Sigmoid colon (tissue), 7 donors: ENCODE measurements around the gene HAX1. TPM values are rescaled to one million over a fixed set of nuclear protein-coding genes. Genes with fewer than 3 reads are reported as not detected.
"Not testable (repeated sequence)": the region's sequence is repeated elsewhere in the genome, so short reads cannot be mapped to it uniquely, and the experiment has no call there.

Experiments
- DNase-seq: peaks from one replicate; pipeline ENCODE4 v3.0.0-alpha.2; 2019
- H3K27ac ChIP-seq, 4 donors: fragments of 200-600 bp; sonication (generic); one replicate each; pipeline ENCODE4 v1.5.1; 2016 to 2019; ENCODE audit warnings: mild to moderate bottlenecking in 1 of 4
- H3K27me3 ChIP-seq, 3 donors: fragments of 200-600 bp; sonication (generic); one replicate each; pipeline ENCODE4 v1.5.1; 2019; ENCODE audit warnings: mild to moderate bottlenecking in 1 of 3
- H3K36me3 ChIP-seq, 4 donors: fragments of 200-600 bp; sonication (generic); one replicate each; pipeline ENCODE4 v1.5.1; 2016 to 2019
- H3K4me1 ChIP-seq, 4 donors: fragments of 200-600 bp; sonication (generic); one replicate each; pipeline ENCODE4 v1.5.1; 2017 to 2019
- H3K4me3 ChIP-seq, 4 donors: fragments of 200-600 bp; sonication (generic); one replicate each; pipeline ENCODE4 v1.5.1; 2017 to 2019; ENCODE audit warnings: mild to moderate bottlenecking in 2 of 4, moderate library complexity in 1 of 4
- H3K9me3 ChIP-seq, 4 donors: fragments of 200-600 bp in 3 of 4; sonication (generic) in 3 of 4; one replicate each; pipeline versions ENCODE4 v1.5.1 to v1.6.1; 2013 to 2019
- CTCF ChIP-seq, 4 experiments: fragments of 450-650 bp in 3 of 4; fragments of 200-600 bp in 1 of 4; IDR thresholded peaks; one replicate each; pipeline ENCODE4 v1.5.1; 2016 to 2019; ENCODE audit warnings: antibody characterized with exemption in 4 of 4, mild to moderate bottlenecking in 3 of 4, moderate library complexity in 2 of 4
- EP300 ChIP-seq, 4 donors: sonication (generic); formaldehyde crosslinking; IDR thresholded peaks; one replicate each; pipeline ENCODE4 v1.6.1; 2017; ENCODE audit warnings: antibody characterized with exemption in 4 of 4
- POLR2A ChIP-seq, 2 donors: fragments of 450-650 bp; IDR thresholded peaks; one replicate each; pipeline ENCODE4 v1.6.1; 2016; ENCODE audit warnings: antibody characterized with exemption in 2 of 2, mild to moderate bottlenecking in 2 of 2, moderate library complexity in 2 of 2
- POLR2AphosphoS5 ChIP-seq, 4 donors: sonication (generic); formaldehyde crosslinking; IDR thresholded peaks; one replicate each; pipeline ENCODE4 v1.6.1; 2017; ENCODE audit warnings: antibody characterized with exemption in 4 of 4
- WGBS, 2 donors: extraction: QIAGEN DNeasy Blood & Tissue Kit; methylation state at CpG; one replicate each; pipeline ENCODE4 v1.1.7; 2013; 5-methylcytosine and 5-hydroxymethylcytosine counted together
- intact Hi-C: fragments of 100-400 bp; cut with DNase I; formaldehyde crosslinking; loops from one replicate; pipeline ENCODE4 v1.15.1; 2023
- polyA plus RNA-seq, 3 donors: library from polyadenylated mRNA; stranded (reverse); fragments of 200-250 nt; gene quantifications; one replicate each; pipeline ENCODE4 v1.2.3, GENCODE V29; 2013
- total RNA-seq, 4 donors: library from RNA; depleted of rRNA; stranded (reverse); fragments of >200 nt; gene quantifications; one replicate each; pipeline ENCODE4 v1.1.0, GENCODE V29; 2016
- donor health status: healthy with polysubstance abuse.
- donor health status: Bipolar disorder and iron deficiency.
- donor health status: healthy.

The HAX1 gene
- total and polyA plus RNA-seq, 7 donors, result 76.3 to 171 (median 105) TPM

GRCh38 chr1:154272999-154273563 is 652 bp downstream of the HAX1 start:
- WGBS, 2 donors, result 42 to 50% methylated on average over 13 of the region's 13 CpGs
- peak overlapping the region; percentile 80 to 90 (median 85) for H3K27ac ChIP-seq
- no peaks in the 10 kb centered on the region for H3K9me3 ChIP-seq
- H3K4me1 ChIP-seq, result peaks cover 0 to 18% (median 14%) of the 10 kb centered on the region in 4 donors
- peaks cover 24 to 60% (median 30%) of the 10 kb centered on the region in 4 donors for H3K36me3 ChIP-seq
- TF ChIP-seq POLR2AphosphoS5 (IDR thresholded peaks at IDR 0.05) (no peak), POLR2A (IDR thresholded peaks at IDR 0.05) (no peak), EP300 (IDR thresholded peaks at IDR 0.05) (no peak), CTCF (IDR thresholded peaks at IDR 0.05) (no peak)
- peak overlapping the region; percentile 48 to 78 (median 66) for H3K4me3 ChIP-seq
- no peak for DNase-seq
- no peaks in the 10 kb centered on the region for H3K27me3 ChIP-seq
- intact Hi-C loops, result loop anchor here (5.0 kb wide), 2 partner anchors 64 to 76 kb away; no protein-coding TSS in a partner anchor

- DNase-seq, result no peak
- TF ChIP-seq CTCF (IDR thresholded peaks at IDR 0.05), result no peak
- no peak for TF ChIP-seq POLR2A (IDR thresholded peaks at IDR 0.05)
- TF ChIP-seq EP300 (IDR thresholded peaks at IDR 0.05), result no peak
- no peak for TF ChIP-seq POLR2AphosphoS5 (IDR thresholded peaks at IDR 0.05)
- Histone ChIP-seq H3K36me3 (peaks cover 9 to 31% (median 12%) of the 10 kb centered on the region in 4 donors), H3K27me3 (no peaks in the 10 kb centered on the region), H3K9me3 (no peaks in the 10 kb centered on the region), H3K4me1 (peaks cover 0 to 16% (median 14%) of the 10 kb centered on the region in 4 donors), H3K27ac (no peak overlapping the region), H3K4me3 (no peak overlapping the region)
- WGBS, 2 donors, result 87 to 93% methylated on average over 7 of the region's 7 CpGs
- intact Hi-C loops, result loop anchor here (5.0 kb wide), 1 partner anchor 46 kb away; the partner anchor contains the start of gene AQP10
Observed at GRCh38 chr1:154276797-154277196, 4.4 kb downstream of the HAX1 start.

- DNase-seq, H3K4me3 ChIP-seq, H3K27ac ChIP-seq, H3K27me3 ChIP-seq, H3K9me3 ChIP-seq, intact Hi-C loops, H3K36me3 ChIP-seq, H3K4me1 ChIP-seq: not testable (repeated sequence)
- WGBS, 2 donors, result 93 to 95% methylated on average over 27 to 29 of the region's 30 CpGs
Observed at GRCh38 chr1:154287591-154287990, 15.2 kb downstream of the HAX1 start.

- intact Hi-C loops, result no loop called here
- WGBS, 2 donors, result 73 to 74% methylated on average over 3 of the region's 3 CpGs
- no peak for TF ChIP-seq CTCF (IDR thresholded peaks at IDR 0.05)
- no peak for TF ChIP-seq POLR2A (IDR thresholded peaks at IDR 0.05)
- no peak for TF ChIP-seq POLR2AphosphoS5 (IDR thresholded peaks at IDR 0.05)
- no peak for TF ChIP-seq EP300 (IDR thresholded peaks at IDR 0.05)
- H3K9me3 ChIP-seq, result no peaks in the 10 kb centered on the region
- H3K4me1 ChIP-seq, result no peaks in the 10 kb centered on the region
- no peak overlapping the region for H3K27ac ChIP-seq
- no peaks in the 10 kb centered on the region for H3K27me3 ChIP-seq
- no peak overlapping the region for H3K4me3 ChIP-seq
- no peak for DNase-seq
- H3K36me3 ChIP-seq, result no peaks in the 10 kb centered on the region
Observed at GRCh38 chr1:154288661-154289060, 16.2 kb downstream of the HAX1 start.

GRCh38 chr1:154290921-154291320 is 18.5 kb downstream of the HAX1 start:
- 87 to 92% methylated on average over 1 of the region's 1 CpG for WGBS, 2 donors

More at GRCh38 chr1:154290921-154291320, 18.5 kb downstream of the HAX1 start:
- Histone ChIP-seq H3K4me3 (no peak overlapping the region), H3K27ac (no peak overlapping the region), H3K27me3 (no peaks in the 10 kb centered on the region), H3K36me3 (no peaks in the 10 kb centered on the region), H3K9me3 (peaks cover 2 to 14% (median 9%) of the 10 kb centered on the region in 4 donors), H3K4me1 (no peaks in the 10 kb centered on the region)
- intact Hi-C loops, result no loop called here
- TF ChIP-seq EP300 (IDR thresholded peaks at IDR 0.05) (no peak), POLR2A (IDR thresholded peaks at IDR 0.05) (no peak), CTCF (IDR thresholded peaks at IDR 0.05) (no peak), POLR2AphosphoS5 (IDR thresholded peaks at IDR 0.05) (no peak)
- no peak for DNase-seq
